Ovary (tissue), 9 donors: ENCODE results near the gene LDLRAD4. TPM values are rescaled to one million over a fixed set of nuclear protein-coding genes. Genes with fewer than 3 reads are reported as not detected.

Experiments
- DNase-seq, 5 donors: peaks; one replicate each; pipeline ENCODE4 v3.0.0-alpha.2; 2019 to 2020
- H3K27ac ChIP-seq, 2 donors: fragments of 200-600 bp; one replicate each; pipeline versions ENCODE4 v1.5.1 to v1.8.0; 2019 to 2022
- H3K27me3 ChIP-seq: fragments of 200-600 bp; one replicate; pipeline ENCODE4 v1.8.0; 2022
- H3K36me3 ChIP-seq: fragments of 200-600 bp; sonication (generic); one replicate; pipeline ENCODE4 v1.5.1; 2019
- H3K4me1 ChIP-seq: one replicate; pipeline ENCODE4 v1.8.1; 2013; ENCODE audit warnings: mild to moderate bottlenecking, moderate library complexity; ENCODE audit not compliant: insufficient read depth
- H3K4me3 ChIP-seq: fragments of 200-600 bp; sonication (generic); one replicate; pipeline ENCODE4 v1.5.1; 2017
- H3K9me3 ChIP-seq, 2 donors: fragments of 200-600 bp in 1 of 2; sonication (generic) in 1 of 2; one replicate each; pipeline versions ENCODE4 v1.5.1 to v1.8.1; 2013 to 2019; ENCODE audit warnings: mild to moderate bottlenecking in 1 of 2, moderate library complexity in 1 of 2
- EP300 ChIP-seq: sonication (generic); formaldehyde crosslinking; IDR thresholded peaks from one replicate; pipeline ENCODE4 v1.6.1; 2017; ENCODE audit warnings: antibody characterized with exemption
- POLR2A ChIP-seq: fragments of 450-650 bp; IDR thresholded peaks from one replicate; pipeline ENCODE4 v1.6.1; 2017; ENCODE audit warnings: antibody characterized with exemption, mild to moderate bottlenecking, moderate library complexity
- whole genome bisulfite sequencing, 3 donors: extraction: QIAGEN DNeasy Blood & Tissue Kit in 1 of 3; methylation state at CpG; one replicate each; pipeline versions ENCODE4 v1.1.5 to v1.1.7; 2013 to 2017; 5-methylcytosine and 5-hydroxymethylcytosine counted together
- intact Hi-C, 4 donors: fragments of 100-400 bp; cut with DNase I; formaldehyde crosslinking; loops; one replicate each; pipeline versions ENCODE4 v1.11.0 to v1.15.1; 2022 to 2023
- polyA plus RNA-seq, 2 donors: library from polyadenylated mRNA; stranded (reverse); fragments of 200-250 nt in 1 of 2; fragments of 350-450 nt in 1 of 2; fragmentation: Illumina TruSeq in 1 of 2; extraction: RNeasy Lipid Tissue Mini Kit (QIAGEN cat#74804) in 1 of 2; gene quantifications; one replicate each; pipeline ENCODE4 v1.2.3, GENCODE V29; 2013 to 2014
- total RNA-seq, 7 donors: library from RNA; depleted of rRNA in 2 of 7; stranded (reverse); fragments of >200 nt in 2 of 7; fragmentation: NEBNext Ultra II Directional in 3 of 7; extraction: Animal tissue kit (Norgen Biotek cat#: 25700) in 3 of 7; gene quantifications; one replicate each; pipeline versions ENCODE4 v1.1.0 to v1.2.4, GENCODE V29; 2016 to 2023
- TF ChIP-seq, protein P1 (sequence below), 3 donors: fragments of 450-650 bp in 2 of 3; fragments of 200-600 bp in 1 of 3; IDR thresholded peaks; one replicate each; pipeline versions ENCODE4 v1.5.1 to v1.8.0; 2016 to 2022; ENCODE audit warnings: antibody characterized with exemption in 3 of 3, mild to moderate bottlenecking in 1 of 3
- donor health status: DM: no; HTN: no; CAD: no; lungs with moderate emphysema.
- donor health status: DM: no; HTN: no; CAD: no.
- donor health status: Bipolar disorder and iron deficiency.
- donor health status: DM: yes; HTN: yes; CAD: no.
- donor health status: DM: no; HTN: no; CAD: no.
- donor health status: DM: yes; HTN: yes; CAD: no.

LDLRAD4 gene
- total and polyA plus RNA-seq, 9 donors, result 2.3 to 31.6 (median 8.3) TPM

DNA sequence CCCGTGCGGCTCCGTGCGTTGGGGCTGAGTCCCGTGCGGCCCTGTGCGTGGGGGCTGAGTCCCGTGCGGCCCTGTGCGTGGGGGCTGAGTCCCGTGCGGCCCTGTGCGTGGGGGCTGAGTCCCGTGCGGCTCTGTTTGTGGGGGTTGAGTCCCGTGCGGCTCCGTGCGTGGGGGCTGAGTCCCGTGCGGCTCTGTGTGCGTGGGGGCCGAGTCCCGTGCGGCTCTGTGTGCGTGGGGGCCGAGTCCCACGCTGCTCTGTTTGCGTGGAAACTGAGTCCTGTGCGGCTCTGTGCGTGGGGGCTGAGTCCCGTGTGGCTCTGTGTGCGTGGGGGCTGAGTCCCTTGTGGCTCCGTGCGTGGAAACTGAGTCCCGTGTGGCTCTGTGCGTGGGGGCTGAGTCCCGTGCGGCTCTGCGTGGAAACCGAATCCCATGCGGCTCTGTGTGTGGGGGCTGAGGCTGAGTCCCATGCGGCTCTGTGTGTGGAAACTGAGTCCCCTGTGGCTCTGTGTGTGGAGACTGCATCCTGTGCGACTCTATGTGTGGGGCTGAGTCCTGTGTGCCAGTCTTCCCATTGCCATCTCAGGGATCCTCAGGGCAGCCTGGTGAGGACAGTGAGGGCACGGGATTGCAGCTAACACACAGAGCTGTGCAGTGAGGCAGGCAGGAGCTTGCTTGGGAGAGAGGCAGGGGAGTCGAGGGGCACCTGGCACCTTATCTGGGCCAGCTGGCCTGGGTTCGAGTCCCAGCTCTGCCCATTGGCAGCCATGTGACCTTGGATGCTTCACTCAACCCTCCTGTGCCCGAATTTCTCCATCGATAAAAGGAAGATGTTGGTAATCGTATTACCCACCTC lies 44.5 kb downstream of the LDLRAD4 start:
- H3K9me3 ChIP-seq, result no peaks in the 10 kb centered on the region
- H3K36me3 ChIP-seq, result no peaks in the 10 kb centered on the region
- DNase-seq, result no peak
- H3K27ac ChIP-seq, result no peak overlapping the region
- no peaks in the 10 kb centered on the region for H3K27me3 ChIP-seq
- H3K4me3 ChIP-seq, result no peak overlapping the region
- H3K4me1 ChIP-seq, result peaks cover 4% of the 10 kb centered on the region
- intact Hi-C loops, result loop anchor here in 1 of 4 donors (5.0 kb wide), 1 partner anchor 41 kb away; no protein-coding TSS in a partner anchor
- WGBS, 3 donors, result 59 to 77% (median 59%) methylated on average over 33 to 50 of the region's 50 CpGs
- TF ChIP-seq, protein P1, sequence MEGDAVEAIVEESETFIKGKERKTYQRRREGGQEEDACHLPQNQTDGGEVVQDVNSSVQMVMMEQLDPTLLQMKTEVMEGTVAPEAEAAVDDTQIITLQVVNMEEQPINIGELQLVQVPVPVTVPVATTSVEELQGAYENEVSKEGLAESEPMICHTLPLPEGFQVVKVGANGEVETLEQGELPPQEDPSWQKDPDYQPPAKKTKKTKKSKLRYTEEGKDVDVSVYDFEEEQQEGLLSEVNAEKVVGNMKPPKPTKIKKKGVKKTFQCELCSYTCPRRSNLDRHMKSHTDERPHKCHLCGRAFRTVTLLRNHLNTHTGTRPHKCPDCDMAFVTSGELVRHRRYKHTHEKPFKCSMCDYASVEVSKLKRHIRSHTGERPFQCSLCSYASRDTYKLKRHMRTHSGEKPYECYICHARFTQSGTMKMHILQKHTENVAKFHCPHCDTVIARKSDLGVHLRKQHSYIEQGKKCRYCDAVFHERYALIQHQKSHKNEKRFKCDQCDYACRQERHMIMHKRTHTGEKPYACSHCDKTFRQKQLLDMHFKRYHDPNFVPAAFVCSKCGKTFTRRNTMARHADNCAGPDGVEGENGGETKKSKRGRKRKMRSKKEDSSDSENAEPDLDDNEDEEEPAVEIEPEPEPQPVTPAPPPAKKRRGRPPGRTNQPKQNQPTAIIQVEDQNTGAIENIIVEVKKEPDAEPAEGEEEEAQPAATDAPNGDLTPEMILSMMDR (IDR thresholded peaks at IDR 0.05), result no peak
- no peak for TF ChIP-seq EP300
- no peak for TF ChIP-seq POLR2A

DNA sequence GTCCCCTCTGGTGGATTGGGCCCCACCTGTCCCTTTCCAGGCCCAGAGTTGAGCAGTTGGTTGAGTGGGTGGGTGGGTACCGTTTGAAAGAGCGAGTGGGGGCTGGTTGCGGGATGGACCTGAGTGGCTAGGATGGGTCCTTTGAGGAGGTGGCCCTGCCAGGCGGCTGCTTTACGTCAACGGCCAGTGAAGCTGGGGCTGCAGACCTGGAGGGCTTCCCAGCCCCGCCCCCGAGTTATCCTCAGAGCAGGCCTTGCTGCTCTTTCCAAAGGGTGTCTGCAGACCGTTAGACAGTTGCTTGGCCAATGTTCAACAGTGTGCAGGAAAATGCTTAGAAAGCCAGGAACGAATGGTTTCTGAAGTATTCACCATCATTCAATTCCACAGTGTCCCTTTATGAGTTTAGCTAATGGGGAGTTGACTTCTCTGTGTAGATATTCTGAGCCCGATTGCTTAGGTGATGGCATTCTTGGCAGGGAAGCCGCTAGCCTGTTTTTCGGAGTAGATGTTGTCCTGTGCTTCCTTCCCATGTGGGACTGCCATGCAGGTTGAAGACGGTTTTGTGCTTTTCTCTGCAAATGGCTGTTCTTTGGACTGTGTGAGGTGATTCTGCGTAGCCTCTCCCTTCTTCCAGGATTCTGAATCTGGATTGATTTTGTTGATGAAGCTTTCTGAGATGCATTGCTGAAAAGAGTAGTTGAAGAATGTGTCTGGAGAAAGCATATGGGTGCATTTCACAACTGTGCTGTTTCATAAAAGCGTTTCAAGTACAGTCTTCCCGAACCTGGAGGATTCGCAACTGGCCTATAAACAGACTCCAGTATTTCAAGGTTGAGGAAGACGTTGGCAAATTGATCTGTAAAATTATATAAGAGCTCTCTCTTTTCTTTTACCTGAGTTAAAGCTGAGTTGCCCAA lies 45.8 kb downstream of the LDLRAD4 start:
- TF ChIP-seq, protein P1 (IDR thresholded peaks at IDR 0.05), result no peak
- no peak for TF ChIP-seq POLR2A
- no peak for TF ChIP-seq EP300

DNA sequence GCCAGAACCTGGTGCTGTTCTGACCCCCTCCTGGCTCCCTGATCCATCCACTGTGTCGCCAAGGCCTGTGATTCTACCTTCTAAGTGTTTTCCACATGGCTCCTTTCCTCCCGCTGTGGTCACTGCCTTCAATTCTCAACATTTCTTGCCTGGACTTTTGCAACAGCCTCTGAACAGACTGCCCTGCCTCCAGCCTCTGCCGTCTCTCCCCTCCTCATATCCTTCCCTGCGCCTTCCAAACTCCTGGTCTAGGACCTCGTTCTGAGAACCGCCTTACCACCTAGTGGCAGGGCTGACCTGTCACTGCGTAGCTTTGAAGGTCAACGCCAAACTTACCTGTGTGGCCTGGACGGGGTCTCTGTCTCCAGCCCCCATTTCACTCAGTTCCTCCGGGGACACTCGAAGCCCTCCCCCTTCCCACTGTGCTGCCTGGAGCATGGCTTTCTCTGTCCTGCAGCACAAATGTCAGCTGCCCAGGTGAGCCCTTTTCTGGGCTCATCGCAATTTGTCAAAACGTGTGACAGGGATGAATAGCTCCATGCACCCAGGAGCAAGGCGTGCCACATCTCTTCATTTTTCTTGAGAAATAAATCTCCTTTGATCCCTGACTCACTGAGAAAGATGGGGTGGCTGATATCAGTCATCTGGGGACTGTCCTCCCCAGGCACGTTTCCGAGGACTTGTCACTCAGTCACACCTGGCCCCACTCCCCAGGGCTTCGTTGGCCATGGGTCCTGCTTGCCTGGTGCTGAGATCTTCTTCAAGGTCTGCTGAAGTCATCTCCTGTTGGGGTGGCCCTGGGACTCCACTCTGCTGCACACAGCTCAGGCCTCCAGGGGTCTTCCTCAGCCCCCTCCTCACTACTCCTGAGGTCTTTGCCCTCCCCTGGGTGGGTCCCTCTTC lies 46.7 kb downstream of the LDLRAD4 start:
- intact Hi-C loops, result no loop called here
- DNase-seq, result no peak

More for the DNA sequence above, 45.8 kb downstream of the LDLRAD4 start:
- Histone ChIP-seq H3K4me1 (peaks cover 7% of the 10 kb centered on the region), H3K4me3 (no peak overlapping the region), H3K27ac (no peak overlapping the region), H3K9me3 (no peaks in the 10 kb centered on the region), H3K27me3 (no peaks in the 10 kb centered on the region), H3K36me3 (no peaks in the 10 kb centered on the region)
- DNase-seq, result no peak
- WGBS, 3 donors, result 65 to 76% (median 74%) methylated on average over 19 of the region's 19 CpGs
- intact Hi-C loops, result loop anchor here in 1 of 4 donors (5.0 kb wide), 1 partner anchor 42 kb away; no protein-coding TSS in a partner anchor

More for the DNA sequence above, 46.7 kb downstream of the LDLRAD4 start:
- 92 to 93% (median 92%) methylated on average over 17 of the region's 17 CpGs for WGBS, 3 donors
- no peak for TF ChIP-seq POLR2A
- TF ChIP-seq EP300, result no peak
- TF ChIP-seq, protein P1 (IDR thresholded peaks at IDR 0.05), result no peak
- Histone ChIP-seq H3K36me3 (no peaks in the 10 kb centered on the region), H3K27me3 (no peaks in the 10 kb centered on the region), H3K27ac (no peak overlapping the region), H3K4me1 (peaks cover 7% of the 10 kb centered on the region), H3K9me3 (no peaks in the 10 kb centered on the region), H3K4me3 (no peak overlapping the region)
